GM18498 (cell line): ENCODE data around the gene ZNF808.
"Not testable (repeated sequence)": the region's sequence is repeated elsewhere in the genome, so short reads cannot be mapped to it uniquely, and the experiment has no call there.

ENCODE experiments used
- ATAC-seq: cut with Tn5 transposase; IDR thresholded peaks from one replicate; pipeline ENCODE4 v1.9.1; 2021; ENCODE audit warnings: mild to moderate bottlenecking, moderate library complexity; ENCODE audit not compliant: unreplicated experiment

ZNF808 gene

DNA sequence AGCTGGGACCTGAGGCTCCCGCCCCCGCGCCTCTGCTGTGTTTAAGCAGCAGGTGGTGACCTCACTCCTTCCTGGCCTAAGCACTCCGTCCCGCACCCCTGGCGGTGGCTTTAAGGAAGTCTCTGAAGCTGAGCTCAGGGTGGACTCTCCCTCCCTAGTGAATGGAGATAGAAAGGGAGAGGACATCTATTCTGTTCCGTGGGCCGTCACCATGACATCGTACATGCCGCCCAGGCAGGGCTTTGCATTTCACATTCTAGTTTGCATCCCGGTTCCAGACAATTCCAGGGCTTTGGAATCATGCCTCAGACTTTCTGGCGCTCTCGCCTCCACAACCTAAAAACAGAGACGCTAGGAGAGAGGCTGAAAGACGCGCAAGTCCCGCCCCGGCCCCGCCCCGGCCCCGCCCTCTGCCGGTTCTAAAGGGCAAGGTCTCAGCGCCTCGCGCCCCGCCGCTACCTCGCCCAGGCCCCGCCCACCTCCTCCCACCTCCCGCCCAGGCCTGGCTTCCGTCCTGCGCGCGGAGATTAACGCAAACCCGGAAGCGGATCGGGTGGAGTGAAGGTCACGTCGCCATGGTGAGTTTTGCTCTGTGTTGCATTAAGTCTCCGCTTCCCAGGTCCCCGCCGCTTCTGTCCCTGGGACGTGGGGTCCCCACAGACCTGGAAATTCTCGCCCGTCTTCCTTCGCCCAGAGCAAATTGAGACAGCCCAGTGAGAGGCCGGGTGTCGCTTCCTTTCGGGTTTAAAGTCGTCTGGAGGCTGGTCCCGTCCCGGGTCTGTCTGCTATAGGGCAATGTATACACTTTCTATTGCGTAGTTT lies at the start of gene ZNF808:
TSS of gene ZNF808 (plus strand) at position 535 of the 822 bp plus-strand sequence. CDS start 15,617 bp downstream, outside the sequence.
- ATAC-seq, result peak; percentile 86

DNA sequence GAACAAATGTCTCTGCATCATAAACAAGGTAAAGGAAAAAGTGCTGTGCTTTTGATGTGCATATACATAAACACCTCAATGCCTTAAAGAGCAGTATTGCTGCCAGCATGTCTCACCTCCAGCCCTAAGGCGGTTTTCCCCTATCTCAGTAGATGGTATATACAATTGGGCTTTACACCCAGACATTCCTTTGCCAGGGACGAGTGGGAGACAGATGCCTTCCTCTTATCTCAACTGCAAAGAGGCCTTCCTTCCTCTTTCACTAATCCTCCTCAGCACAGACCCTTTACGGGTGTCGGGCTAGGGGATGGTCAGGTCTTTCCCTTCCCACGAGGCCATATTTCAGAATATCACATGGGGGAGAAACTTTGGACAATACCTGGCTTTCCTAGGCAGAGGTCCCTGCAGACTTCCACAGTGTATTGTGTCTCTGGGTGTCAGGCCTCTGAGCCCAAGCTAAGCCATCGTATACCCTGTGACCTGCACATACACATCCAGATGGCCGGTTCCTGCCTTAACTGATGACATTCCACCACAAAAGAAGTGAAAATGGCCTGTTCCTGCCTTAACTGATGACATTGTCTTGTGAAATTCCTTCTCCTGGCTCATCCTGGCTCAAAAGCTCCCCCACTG lies 43.2 kb upstream of the ZNF808 start:
- ATAC-seq, result not testable (repeated sequence)

DNA sequence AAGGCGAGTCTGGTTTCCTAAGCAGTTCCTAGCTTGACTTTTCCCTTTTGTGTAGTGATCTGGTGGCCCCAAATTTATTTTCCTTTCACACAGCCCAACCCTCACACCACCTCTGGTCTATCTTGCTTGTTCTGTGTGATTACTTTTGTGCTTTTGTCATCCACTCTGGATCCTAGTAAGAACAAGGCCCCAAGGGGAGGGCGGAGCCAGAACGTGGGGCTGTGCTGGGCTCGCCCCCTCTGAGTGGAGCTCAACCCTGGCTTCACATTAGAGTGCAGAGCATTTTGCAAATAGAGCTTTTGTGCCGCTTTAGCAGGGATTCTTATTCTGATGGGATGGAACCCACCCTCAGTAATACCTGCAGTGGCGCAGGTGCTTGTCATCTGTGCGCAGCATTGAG lies 42.4 kb upstream of the ZNF808 start:
- ATAC-seq, result not testable (repeated sequence)

DNA sequence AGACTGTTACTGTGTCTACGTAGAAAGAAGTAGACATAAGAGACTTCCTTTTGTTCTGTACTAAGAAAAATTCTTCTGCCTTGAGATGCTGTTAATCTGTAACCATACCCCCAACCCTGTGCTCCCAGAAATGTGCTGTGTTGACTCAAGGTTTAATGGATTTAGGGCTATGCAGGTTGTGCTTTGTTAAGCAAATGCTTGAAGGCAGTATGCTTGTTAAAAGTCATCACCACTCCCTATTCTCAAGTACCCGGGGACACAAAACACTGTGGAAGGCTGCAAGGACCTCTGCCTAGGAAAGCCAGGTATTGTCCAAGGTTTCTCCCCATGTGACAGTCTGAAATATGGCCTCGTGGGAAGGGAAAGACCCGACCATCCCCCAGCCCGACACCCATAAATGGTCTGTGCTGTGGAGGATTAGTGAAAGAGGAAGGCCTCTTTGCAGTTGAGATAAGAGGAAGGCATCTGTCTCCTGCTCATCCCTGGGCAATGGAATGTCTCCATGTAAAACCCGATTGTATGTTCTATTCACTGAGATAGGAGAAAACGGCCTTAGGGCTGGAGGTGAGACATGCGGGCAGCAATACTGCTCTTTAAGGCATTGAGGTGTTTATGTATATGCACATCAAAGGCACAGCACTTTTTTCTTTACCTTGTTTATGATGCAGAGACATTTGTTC lies 41.8 kb upstream of the ZNF808 start:
- not testable (repeated sequence) for ATAC-seq

DNA sequence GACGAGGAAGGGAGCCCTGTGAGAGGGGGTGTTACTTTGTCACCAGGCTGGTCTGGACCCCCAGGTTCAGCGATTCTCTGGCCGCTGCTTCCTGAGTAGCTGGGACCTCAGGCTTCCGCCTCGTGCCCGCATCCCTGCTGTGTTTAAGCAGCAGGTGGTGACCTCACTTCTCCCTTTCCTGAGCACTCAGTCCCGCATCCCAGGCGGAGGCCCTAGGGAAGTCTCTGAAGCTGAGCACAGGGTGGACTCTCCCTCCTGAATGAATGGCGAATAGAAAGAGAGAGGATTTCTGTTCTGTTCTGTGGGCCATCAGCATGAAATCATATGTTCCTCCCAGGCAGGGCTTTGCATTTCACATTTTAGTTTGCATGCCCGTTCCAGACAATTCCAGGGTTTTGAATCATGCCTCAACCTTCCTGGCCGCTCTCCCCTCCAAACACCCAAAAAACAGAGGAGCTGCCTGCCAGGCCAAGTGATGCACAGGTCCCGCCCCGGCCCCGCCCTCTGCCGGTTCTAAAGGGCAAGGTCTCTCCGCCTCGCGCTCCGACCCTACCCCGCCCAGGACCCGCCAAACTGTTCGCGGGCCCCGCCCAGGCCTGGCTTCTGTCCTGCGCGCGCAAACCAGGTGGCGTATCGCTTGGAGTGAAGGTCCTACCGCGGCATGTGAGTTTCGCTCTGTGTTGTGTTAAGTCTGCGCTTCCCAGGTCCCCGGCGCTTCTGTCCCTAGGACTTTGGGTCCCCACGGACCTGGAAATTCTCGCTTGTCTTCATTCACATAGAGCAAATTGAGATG lies 35.1 kb upstream of the ZNF808 start:
- no peak for ATAC-seq

DNA sequence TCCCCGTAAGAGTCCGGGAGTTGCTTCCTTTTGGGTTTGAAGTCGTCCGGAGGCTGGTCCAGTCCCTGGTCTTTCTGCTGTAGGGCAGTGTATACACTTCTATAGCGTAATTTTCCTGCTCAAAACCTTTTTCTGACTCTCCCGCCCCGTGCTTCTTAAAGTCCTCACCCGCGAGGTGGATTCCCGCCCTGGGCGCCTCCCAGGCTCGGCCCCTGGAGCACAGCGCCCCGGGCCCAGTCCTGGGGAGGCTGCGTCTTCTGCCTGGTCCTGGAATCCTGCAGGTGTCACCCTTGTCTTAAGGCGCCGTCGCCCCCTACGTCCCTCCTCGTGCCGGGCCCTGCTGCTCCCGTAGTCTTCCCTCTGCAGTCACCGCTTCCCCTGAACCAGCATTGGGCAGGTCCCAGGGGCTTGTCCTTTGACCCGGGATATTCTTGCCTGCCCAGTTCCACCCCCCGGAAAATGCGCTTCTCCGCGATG lies 34.4 kb upstream of the ZNF808 start:
- no peak for ATAC-seq

DNA sequence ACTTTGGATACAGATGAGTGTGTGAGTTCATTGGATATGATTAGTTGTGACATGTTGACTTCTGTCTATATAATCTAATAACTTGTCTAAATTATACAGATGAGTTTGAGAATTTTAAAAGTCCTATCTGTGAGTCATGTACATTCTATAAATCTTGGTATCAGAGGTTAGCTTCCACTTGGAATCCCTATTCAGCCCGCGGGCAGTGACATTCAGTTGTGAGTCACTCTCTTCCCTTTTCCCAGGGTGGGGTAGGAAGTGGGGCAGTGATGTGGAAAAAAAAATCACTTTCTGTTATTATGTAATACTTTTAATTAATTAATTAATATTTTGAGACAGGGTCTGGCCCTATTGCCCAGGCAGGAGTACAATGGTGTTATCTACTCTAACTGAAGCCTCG lies 33.0 kb upstream of the ZNF808 start:
- no peak for ATAC-seq

DNA sequence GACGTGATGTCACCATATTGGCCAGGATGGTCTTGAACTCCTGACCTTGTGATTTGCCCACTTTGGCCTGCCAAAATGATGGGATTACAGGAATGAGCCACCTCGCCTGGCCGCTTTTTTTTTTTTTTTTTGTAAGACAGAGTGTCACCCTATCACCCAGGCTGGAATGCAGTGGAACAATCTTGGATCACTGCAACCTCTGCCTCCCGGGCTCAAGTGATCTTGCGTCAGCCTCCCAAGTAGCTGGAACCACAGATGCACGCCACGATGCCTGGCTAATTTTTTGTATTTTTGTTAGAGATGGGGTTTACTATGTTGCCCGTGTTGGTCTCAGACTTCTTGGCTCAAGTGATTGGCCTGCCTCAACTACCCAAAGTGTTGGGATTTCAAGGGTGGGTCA lies 28.9 kb upstream of the ZNF808 start:
- no peak for ATAC-seq

DNA sequence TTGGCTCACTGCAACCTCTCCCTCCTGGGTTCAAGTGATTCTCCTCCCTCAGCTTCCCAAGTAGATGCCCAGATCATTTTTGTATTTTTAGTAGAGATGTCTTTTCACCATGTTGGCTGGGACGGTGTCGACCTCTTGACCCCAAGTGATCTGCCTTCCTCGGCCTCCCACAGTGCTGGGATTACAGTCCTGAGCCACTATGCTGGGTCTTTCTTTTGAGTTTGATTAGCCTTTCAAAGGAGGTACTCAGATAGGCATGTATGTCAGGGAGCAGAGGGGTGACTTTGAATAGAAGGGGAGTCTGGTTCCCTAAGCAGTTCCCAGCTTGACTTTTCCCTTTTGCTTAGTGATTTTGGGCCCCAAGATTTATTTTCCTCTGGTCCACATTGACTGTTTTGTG lies 27.0 kb upstream of the ZNF808 start:
- not testable (repeated sequence) for ATAC-seq

DNA sequence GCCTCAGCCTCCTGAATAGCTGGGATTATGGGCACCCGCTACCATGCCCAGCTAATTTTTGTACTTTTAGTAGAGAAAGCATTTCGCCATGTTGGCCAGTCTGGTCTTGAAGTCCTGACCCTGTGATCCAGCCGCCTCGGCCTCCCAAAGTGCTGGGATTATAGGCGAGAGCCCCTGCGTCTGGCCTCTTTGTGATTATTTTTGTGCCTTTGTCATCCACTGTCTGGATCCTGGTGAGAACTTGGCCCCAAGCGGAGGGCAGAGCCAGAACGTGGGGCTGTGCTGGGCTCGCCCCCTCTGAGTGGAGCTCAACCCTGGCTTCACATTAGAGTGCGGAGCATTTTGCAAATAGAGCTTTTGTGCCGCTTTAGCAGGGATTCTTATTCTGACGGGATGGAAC lies 26.5 kb upstream of the ZNF808 start:
- not testable (repeated sequence) for ATAC-seq

DNA sequence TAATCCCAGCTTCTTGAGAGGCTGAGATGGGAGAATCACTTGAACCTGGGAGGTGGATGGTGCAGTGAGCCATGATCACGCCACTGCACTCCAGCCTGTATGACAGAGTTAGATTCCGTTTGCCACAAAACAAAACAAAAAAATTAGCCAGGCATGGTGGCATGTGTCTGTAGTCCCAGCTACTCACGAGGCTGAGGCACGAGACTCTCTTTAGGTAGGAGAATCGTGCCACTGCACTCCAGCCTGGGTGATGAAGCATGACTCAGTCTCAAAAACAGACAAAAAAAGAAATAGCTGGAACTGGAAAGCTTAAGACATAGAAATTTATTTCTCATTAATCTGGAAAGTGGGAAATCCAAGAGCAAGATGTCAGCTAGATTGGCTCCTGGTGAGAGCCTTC lies 20.2 kb upstream of the ZNF808 start:
- no peak for ATAC-seq

DNA sequence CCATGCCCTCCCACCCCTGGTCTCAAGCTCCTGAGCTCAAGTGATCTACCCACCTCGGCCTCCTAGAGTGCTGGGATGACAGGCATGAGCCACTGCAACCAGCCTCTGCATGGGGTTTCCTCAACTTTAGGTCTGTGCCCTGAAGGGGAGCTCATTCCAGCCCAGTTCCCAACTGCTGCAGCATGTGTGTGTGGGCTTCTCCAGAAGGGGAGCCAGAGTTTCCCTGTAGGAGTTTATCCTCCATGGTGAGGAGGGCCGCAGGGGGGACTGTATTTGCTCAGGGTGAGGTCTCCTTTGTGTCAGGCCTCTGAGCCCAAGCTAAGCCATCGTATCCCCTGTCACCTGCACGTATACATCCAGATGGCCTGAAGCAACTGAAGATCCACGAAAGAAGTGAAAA lies 11.3 kb upstream of the ZNF808 start:
- ATAC-seq, result no peak

DNA sequence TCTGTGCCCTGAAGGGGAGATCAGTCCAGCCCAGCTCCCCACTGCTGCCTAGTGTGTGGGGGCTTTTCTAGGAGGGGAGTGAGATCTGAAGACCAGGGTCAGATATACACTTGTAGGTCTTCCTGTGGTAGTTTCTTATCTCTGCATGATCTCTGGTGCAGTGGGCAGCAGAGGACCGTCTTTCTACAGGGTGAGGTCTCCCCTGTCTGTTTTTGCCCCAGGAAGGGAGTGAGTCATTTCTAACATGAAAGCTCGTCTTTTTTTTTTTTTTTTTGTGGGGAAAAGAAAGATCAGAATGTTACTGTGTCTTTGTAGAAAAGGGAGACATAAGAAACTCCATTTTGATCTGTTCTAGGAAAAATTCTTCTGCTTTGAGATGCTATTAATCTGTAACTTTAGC lies 8.8 kb upstream of the ZNF808 start:
- ATAC-seq, result no peak

DNA sequence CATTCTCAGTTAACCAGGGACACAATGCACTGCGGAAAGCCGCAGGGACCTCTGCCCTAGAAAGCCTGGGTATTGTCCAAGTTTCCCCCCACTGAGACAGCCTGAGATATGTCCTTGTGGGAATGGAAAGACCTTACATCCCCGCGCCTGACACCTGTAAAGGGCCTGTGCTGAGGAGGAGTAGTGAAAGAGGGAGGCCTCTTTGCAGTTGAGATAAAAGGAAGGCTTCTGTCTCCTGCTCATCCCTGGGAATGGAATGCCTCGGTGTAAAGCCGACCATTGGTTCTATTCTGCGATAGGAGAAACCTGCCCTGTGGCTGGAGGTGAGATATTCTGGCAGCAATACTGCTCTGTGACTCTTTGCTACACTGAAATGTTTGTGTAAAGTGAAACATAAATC lies 8.3 kb upstream of the ZNF808 start:
- not testable (repeated sequence) for ATAC-seq

DNA sequence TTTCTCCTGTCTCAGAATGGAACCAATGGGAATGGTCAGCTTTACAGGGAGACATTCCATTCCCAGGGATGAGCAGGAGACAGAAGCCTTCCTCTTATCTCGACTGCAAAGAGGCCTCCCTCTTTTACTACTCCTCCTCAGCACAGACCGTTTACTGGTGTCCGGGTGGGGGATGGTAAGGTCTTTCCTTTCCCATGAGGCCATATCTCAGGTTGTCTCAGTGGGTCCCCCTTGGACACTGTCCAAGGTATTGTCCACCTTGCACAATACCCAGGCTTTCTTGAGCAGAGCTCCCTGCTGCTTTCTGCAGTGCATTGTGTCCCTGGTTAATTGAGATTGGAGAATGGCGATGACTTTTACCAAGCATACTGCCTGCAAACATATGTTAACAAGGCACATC lies 7.5 kb upstream of the ZNF808 start:
- no peak for ATAC-seq

DNA sequence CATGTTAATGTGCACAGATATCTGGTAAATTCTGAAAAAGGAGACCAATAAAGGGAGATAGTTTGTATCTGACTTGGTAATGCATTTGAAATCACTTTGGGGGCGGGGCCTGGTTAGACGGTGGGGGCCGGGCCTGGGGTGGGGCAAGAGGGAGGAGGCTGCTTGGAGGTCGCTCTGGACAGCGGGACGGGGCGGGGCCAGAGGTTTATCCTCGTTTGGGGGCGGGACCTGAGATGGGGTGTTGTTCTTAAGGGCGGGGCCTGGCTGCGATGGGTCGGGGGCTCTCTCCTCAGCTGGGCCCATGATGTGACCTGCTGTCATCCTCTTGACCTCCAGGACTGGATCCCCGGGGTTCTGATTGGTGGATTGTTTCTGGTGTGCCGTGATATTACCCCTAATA lies 4.9 kb upstream of the ZNF808 start:
- no peak for ATAC-seq

DNA sequence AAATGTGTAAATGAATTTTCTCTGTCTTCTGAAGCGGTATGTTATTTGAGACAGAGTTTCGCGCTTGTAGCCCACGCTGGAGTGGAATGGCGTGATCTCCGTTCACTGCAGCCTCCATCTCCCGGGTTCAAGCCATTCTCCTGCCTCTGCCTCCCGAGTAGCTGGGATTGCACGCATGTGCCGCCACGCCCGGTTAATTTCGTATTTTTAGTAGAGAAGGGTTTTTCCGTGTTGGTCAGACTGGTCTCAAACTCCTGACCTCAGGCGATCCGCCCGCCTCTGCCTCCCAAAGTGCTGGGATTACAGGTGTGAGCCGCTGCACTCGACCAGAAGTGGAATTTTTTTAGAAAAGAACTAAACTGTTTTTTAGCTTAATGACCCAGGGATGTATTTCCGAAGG lies 3.4 kb upstream of the ZNF808 start:
- no peak for ATAC-seq

DNA sequence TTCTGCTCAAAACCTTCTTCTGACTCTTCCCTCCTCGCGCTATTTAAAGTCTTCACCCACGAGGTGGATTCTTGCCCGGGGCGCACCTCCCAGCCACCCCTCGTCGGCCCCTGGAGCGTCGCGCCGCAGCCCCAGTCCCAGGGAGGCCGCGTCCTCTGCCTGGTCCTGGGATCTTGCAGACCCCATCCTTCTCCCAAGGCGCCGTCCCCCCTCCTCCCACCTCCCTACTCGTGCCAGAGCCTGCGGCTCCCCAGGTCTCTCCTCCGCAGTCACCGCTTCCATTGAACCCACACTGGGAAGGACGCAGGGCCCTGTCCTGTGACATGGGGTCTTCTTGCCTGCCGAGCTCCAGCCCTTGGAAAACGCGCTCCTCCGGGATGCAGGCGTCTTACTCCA lies 486 bp downstream of the ZNF808 start:
- ATAC-seq, result peak; percentile 21

DNA sequence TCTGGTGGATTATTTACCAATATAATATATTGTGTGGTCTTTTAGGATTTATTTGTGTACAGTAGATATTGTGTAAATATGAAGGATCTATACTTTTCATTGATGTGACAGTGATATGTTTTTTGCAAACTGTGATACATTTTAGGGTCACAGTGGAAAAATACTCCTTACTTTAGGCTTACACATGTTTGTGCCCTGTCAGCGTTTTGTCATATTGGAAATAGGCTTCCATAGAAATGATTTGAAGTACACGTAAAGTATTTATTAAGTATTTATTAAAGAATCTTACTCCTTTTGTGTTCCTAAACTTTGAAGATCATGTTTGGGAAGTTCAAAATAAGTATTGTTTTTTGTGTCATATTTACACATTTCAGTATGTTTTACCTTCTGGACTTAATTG lies 5.0 kb downstream of the ZNF808 start:
- ATAC-seq, result no peak

DNA sequence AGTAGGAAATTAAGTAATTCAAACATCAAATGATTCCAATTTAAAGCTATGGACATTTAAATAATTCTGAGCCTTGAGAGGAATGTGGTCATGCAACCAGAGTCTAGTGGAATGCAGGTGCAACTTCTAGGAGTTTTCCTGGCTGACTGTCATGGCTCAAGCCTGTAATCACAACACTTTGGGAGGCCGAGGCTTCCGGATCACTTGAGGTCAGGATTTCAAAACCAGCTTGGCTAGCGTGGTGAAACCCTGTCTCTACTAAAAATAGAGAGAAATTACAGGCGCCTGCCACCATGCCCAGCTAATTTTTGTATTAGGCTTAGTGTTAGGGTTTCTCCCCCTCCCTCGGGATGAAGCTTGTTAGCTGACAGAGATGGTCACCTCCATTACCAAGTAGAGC lies 6.4 kb downstream of the ZNF808 start:
- no peak for ATAC-seq

DNA sequence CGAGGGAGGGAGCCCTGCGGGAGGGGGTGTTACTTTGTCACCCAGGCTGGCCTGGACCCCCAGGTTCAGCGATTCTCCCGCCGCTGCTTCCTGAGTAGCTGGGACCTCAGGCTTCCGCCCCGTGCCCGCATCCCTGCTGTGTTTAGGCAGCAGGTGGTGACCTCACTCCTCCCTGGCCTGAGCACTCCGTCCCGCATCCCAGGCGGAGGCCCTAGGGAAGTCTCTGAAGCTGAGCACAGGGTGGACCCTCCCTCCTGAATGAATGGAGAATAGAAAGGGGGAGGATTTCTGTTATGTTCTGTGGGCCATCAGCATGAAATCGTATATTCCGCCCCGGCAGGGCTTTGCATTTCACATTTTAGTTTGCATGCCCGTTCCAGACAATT lies 7.9 kb downstream of the ZNF808 start:
- not testable (repeated sequence) for ATAC-seq
